ENCODE measurements around the gene SIRPG.
A peak's percentile ranks its signal among the peaks of the same experiment; 100 is the strongest.

The SIRPG gene

GRCh38 chr20:1694672-1695071, 37.1 kb upstream of the SIRPG start:
- Histone ChIP-seq H2AFZ (ENCODE audit: low read length) (no peak overlapping the region), H3K27me3 (ENCODE audit: control insufficient read depth in 3 of 3, insufficient read depth in 3 of 3, low read depth in 1 of 3, low read length in 3 of 3) (no peaks in the 10 kb centered on the region), H3K4me3 (ENCODE audit: low read length in 2 of 2) (no peak overlapping the region), H2AK5ac (ENCODE audit: low read depth, low read length) (no peak overlapping the region), H3K23ac (ENCODE audit: low read depth, low read length, poor library complexity) (peak overlapping the region; percentile 85), H3K9ac (ENCODE audit: low read depth, low read length, poor library complexity) (no peak overlapping the region), H2BK12ac (ENCODE audit: low read length) (no peak overlapping the region), H2BK120ac (ENCODE audit: low read depth, low read length) (no peak overlapping the region), H2BK5ac (ENCODE audit: low read length) (peak overlapping the region; percentile 36), H2BK15ac (ENCODE audit: low read length) (peak overlapping the region; percentile 59), H3K4me2 (ENCODE audit: insufficient read depth, low read length, poor library complexity, severe bottlenecking) (no peak overlapping the region), H4K91ac (ENCODE audit: low read depth, low read length, poor library complexity) (no peak overlapping the region), H3K27ac (replicated peaks; ENCODE audit: low read length) (no peak overlapping the region), H3K18ac (ENCODE audit: low read length) (no peak overlapping the region), H3K4ac (ENCODE audit: low read length) (no peak overlapping the region), H3K9me3 (replicated peaks in 1 of 2; ENCODE audit: control insufficient read depth in 2 of 2, insufficient read depth in 1 of 2, low read depth in 1 of 2, low read length in 2 of 2) (no peaks in the 10 kb centered on the region), H3K4me1 (ENCODE audit: control insufficient read depth in 2 of 2, insufficient read depth in 1 of 2, low read depth in 1 of 2, low read length in 2 of 2) (no peaks in the 10 kb centered on the region), H3K14ac (ENCODE audit: low read length) (no peak overlapping the region), H4K8ac (ENCODE audit: low read depth, low read length) (no peak overlapping the region), H3K36me3 (replicated peaks in 1 of 2; ENCODE audit: control insufficient read depth in 2 of 2, insufficient read depth in 2 of 2, low read length in 2 of 2) (no peaks in the 10 kb centered on the region), H3K79me1 (ENCODE audit: low read depth, low read length) (no peaks in the 10 kb centered on the region)
- no peak for DNase-seq (ENCODE audit: low spot score)
- WGBS, 2 donors (ENCODE audit: extremely low coverage in 2 of 2, insufficient read length in 2 of 2, insufficient replicate concordance in 1 of 2), result no CpG with 5 or more reads among the region's 3 CpGs

- H2BK15ac ChIP-seq (ENCODE audit: low read length), result no peak overlapping the region
- H2BK12ac ChIP-seq (ENCODE audit: low read length), result no peak overlapping the region
- H4K91ac ChIP-seq (ENCODE audit: low read depth, low read length, poor library complexity), result no peak overlapping the region
- H3K9ac ChIP-seq (ENCODE audit: low read depth, low read length, poor library complexity), result no peak overlapping the region
- no peak overlapping the region for H2AK5ac ChIP-seq (ENCODE audit: low read depth, low read length)
- H3K23ac ChIP-seq (ENCODE audit: low read depth, low read length, poor library complexity), result no peak overlapping the region
- no peak overlapping the region for H3K27ac ChIP-seq (replicated peaks; ENCODE audit: low read length)
- H3K9me3 ChIP-seq (replicated peaks in 1 of 2; ENCODE audit: control insufficient read depth in 2 of 2, insufficient read depth in 1 of 2, low read depth in 1 of 2, low read length in 2 of 2), result no peaks in the 10 kb centered on the region
- DNase-seq (ENCODE audit: low spot score), result no peak
- H3K4me2 ChIP-seq (ENCODE audit: insufficient read depth, low read length, poor library complexity, severe bottlenecking), result no peak overlapping the region
- no peaks in the 10 kb centered on the region for H3K79me1 ChIP-seq (ENCODE audit: low read depth, low read length)
- no peak overlapping the region for H3K4me3 ChIP-seq (ENCODE audit: low read length in 2 of 2)
- no peak overlapping the region for H2BK5ac ChIP-seq (ENCODE audit: low read length)
- H2BK120ac ChIP-seq (ENCODE audit: low read depth, low read length), result no peak overlapping the region
- no peaks in the 10 kb centered on the region for H3K4me1 ChIP-seq (ENCODE audit: control insufficient read depth in 2 of 2, insufficient read depth in 1 of 2, low read depth in 1 of 2, low read length in 2 of 2)
- no peaks in the 10 kb centered on the region for H3K36me3 ChIP-seq (replicated peaks in 1 of 2; ENCODE audit: control insufficient read depth in 2 of 2, insufficient read depth in 2 of 2, low read length in 2 of 2)
- H2AFZ ChIP-seq (ENCODE audit: low read length), result no peak overlapping the region
- H3K27me3 ChIP-seq (ENCODE audit: control insufficient read depth in 3 of 3, insufficient read depth in 3 of 3, low read depth in 1 of 3, low read length in 3 of 3), result no peaks in the 10 kb centered on the region
- no CpG with 5 or more reads among the region's 1 CpG for WGBS, 2 donors (ENCODE audit: extremely low coverage in 2 of 2, insufficient read length in 2 of 2, insufficient replicate concordance in 1 of 2)
- H3K4ac ChIP-seq (ENCODE audit: low read length), result no peak overlapping the region
- no peak overlapping the region for H3K18ac ChIP-seq (ENCODE audit: low read length)
- H4K8ac ChIP-seq (ENCODE audit: low read depth, low read length), result no peak overlapping the region
- H3K14ac ChIP-seq (ENCODE audit: low read length), result no peak overlapping the region
These were observed 35.8 kb upstream of the SIRPG start for GRCh38 chr20:1693427-1693826.

GRCh38 chr20:1689721-1690120, 32.1 kb upstream of the SIRPG start:
- H3K18ac ChIP-seq (ENCODE audit: low read length), result no peak overlapping the region
- H3K27ac ChIP-seq (replicated peaks; ENCODE audit: low read length), result no peak overlapping the region
- no CpG with 5 or more reads among the region's 3 CpGs for WGBS, 2 donors (ENCODE audit: extremely low coverage in 2 of 2, insufficient read length in 2 of 2, insufficient replicate concordance in 1 of 2)
- H2BK120ac ChIP-seq (ENCODE audit: low read depth, low read length), result no peak overlapping the region
- H3K27me3 ChIP-seq (ENCODE audit: control insufficient read depth in 3 of 3, insufficient read depth in 3 of 3, low read depth in 1 of 3, low read length in 3 of 3), result peaks cover 0 to 7% (median 0%) of the 10 kb centered on the region in 3 experiments
- H2BK12ac ChIP-seq (ENCODE audit: low read length), result no peak overlapping the region
- H3K4me3 ChIP-seq (ENCODE audit: low read length in 2 of 2), result no peak overlapping the region
- H2AK5ac ChIP-seq (ENCODE audit: low read depth, low read length), result no peak overlapping the region
- H3K4ac ChIP-seq (ENCODE audit: low read length), result no peak overlapping the region
- H3K9ac ChIP-seq (ENCODE audit: low read depth, low read length, poor library complexity), result no peak overlapping the region
- no peak overlapping the region for H3K23ac ChIP-seq (ENCODE audit: low read depth, low read length, poor library complexity)
- H4K8ac ChIP-seq (ENCODE audit: low read depth, low read length), result no peak overlapping the region
- H3K9me3 ChIP-seq (replicated peaks in 1 of 2; ENCODE audit: control insufficient read depth in 2 of 2, insufficient read depth in 1 of 2, low read depth in 1 of 2, low read length in 2 of 2), result no peaks in the 10 kb centered on the region
- H3K4me1 ChIP-seq (ENCODE audit: control insufficient read depth in 2 of 2, insufficient read depth in 1 of 2, low read depth in 1 of 2, low read length in 2 of 2), result no peaks in the 10 kb centered on the region
- H3K14ac ChIP-seq (ENCODE audit: low read length), result no peak overlapping the region
- no peak overlapping the region for H4K91ac ChIP-seq (ENCODE audit: low read depth, low read length, poor library complexity)
- H3K79me1 ChIP-seq (ENCODE audit: low read depth, low read length), result no peaks in the 10 kb centered on the region
- no peaks in the 10 kb centered on the region for H3K36me3 ChIP-seq (replicated peaks in 1 of 2; ENCODE audit: control insufficient read depth in 2 of 2, insufficient read depth in 2 of 2, low read length in 2 of 2)
- no peak overlapping the region for H3K4me2 ChIP-seq (ENCODE audit: insufficient read depth, low read length, poor library complexity, severe bottlenecking)
- H2BK5ac ChIP-seq (ENCODE audit: low read length), result no peak overlapping the region
- no peak for DNase-seq (ENCODE audit: low spot score)
- no peak overlapping the region for H2AFZ ChIP-seq (ENCODE audit: low read length)
- no peak overlapping the region for H2BK15ac ChIP-seq (ENCODE audit: low read length)

- H3K9ac ChIP-seq (ENCODE audit: low read depth, low read length, poor library complexity), result no peak overlapping the region
- H4K8ac ChIP-seq (ENCODE audit: low read depth, low read length), result no peak overlapping the region
- H4K91ac ChIP-seq (ENCODE audit: low read depth, low read length, poor library complexity), result no peak overlapping the region
- no peak overlapping the region for H3K4me3 ChIP-seq (ENCODE audit: low read length in 2 of 2)
- H3K36me3 ChIP-seq (replicated peaks in 1 of 2; ENCODE audit: control insufficient read depth in 2 of 2, insufficient read depth in 2 of 2, low read length in 2 of 2), result no peaks in the 10 kb centered on the region
- no peak overlapping the region for H2BK120ac ChIP-seq (ENCODE audit: low read depth, low read length)
- no CpG with 5 or more reads among the region's 4 CpGs for WGBS, 2 donors (ENCODE audit: extremely low coverage in 2 of 2, insufficient read length in 2 of 2, insufficient replicate concordance in 1 of 2)
- no peak overlapping the region for H2BK12ac ChIP-seq (ENCODE audit: low read length)
- H2AK5ac ChIP-seq (ENCODE audit: low read depth, low read length), result no peak overlapping the region
- no peaks in the 10 kb centered on the region for H3K9me3 ChIP-seq (replicated peaks in 1 of 2; ENCODE audit: control insufficient read depth in 2 of 2, insufficient read depth in 1 of 2, low read depth in 1 of 2, low read length in 2 of 2)
- H2AFZ ChIP-seq (ENCODE audit: low read length), result no peak overlapping the region
- H3K14ac ChIP-seq (ENCODE audit: low read length), result no peak overlapping the region
- no peak overlapping the region for H3K23ac ChIP-seq (ENCODE audit: low read depth, low read length, poor library complexity)
- no peak overlapping the region for H3K18ac ChIP-seq (ENCODE audit: low read length)
- H3K27ac ChIP-seq (replicated peaks; ENCODE audit: low read length), result no peak overlapping the region
- no peak overlapping the region for H2BK15ac ChIP-seq (ENCODE audit: low read length)
- no peak overlapping the region for H3K4ac ChIP-seq (ENCODE audit: low read length)
- DNase-seq (ENCODE audit: low spot score), result no peak
- no peak overlapping the region for H3K4me2 ChIP-seq (ENCODE audit: insufficient read depth, low read length, poor library complexity, severe bottlenecking)
- H3K27me3 ChIP-seq (ENCODE audit: control insufficient read depth in 3 of 3, insufficient read depth in 3 of 3, low read depth in 1 of 3, low read length in 3 of 3), result peaks cover 0 to 7% (median 0%) of the 10 kb centered on the region in 3 experiments
- H3K79me1 ChIP-seq (ENCODE audit: low read depth, low read length), result no peaks in the 10 kb centered on the region
- no peak overlapping the region for H2BK5ac ChIP-seq (ENCODE audit: low read length)
- no peaks in the 10 kb centered on the region for H3K4me1 ChIP-seq (ENCODE audit: control insufficient read depth in 2 of 2, insufficient read depth in 1 of 2, low read depth in 1 of 2, low read length in 2 of 2)
These were observed 31.4 kb upstream of the SIRPG start for GRCh38 chr20:1688886-1689538.
